Measurements from ENCODE around the gene BLZF1.

GRCh38 chr1:169383449-169383848 lies 15.5 kb downstream of the BLZF1 start:
- TF ChIP-seq ZFP3 (CRISPR knock-in tag; IDR thresholded peaks at IDR 0.05) = no peak
- TF ChIP-seq BACH2 (CRISPR knock-in tag; IDR thresholded peaks at IDR 0.05; ENCODE audit: borderline replicate concordance) = no peak
- TF ChIP-seq ISL1 (CRISPR knock-in tag; IDR thresholded peaks at IDR 0.05) = no peak
- no peak for TF ChIP-seq CSDC2 (CRISPR knock-in tag; IDR thresholded peaks at IDR 0.05)
- TF ChIP-seq ZC3H10 (CRISPR knock-in tag; IDR thresholded peaks at IDR 0.05) = no peak
- no peak for TF ChIP-seq ZFP30 (CRISPR knock-in tag; IDR thresholded peaks at IDR 0.05)
- no peak for TF ChIP-seq ARNTL (CRISPR knock-in tag; IDR thresholded peaks at IDR 0.05; ENCODE audit: borderline replicate concordance, low read depth)
- TF ChIP-seq TSHZ2 (CRISPR knock-in tag; IDR thresholded peaks at IDR 0.05) = no peak
- no peak for TF ChIP-seq ESRRG (CRISPR knock-in tag; IDR thresholded peaks at IDR 0.05)
- TF ChIP-seq POU6F1 (CRISPR knock-in tag; IDR thresholded peaks at IDR 0.05; ENCODE audit: borderline replicate concordance, low read depth) = no peak
